H1 (cell line): ENCODE results near the gene RHOU. TPM values are rescaled to one million over a fixed set of nuclear protein-coding genes. Genes with fewer than 3 reads are reported as not detected.

Experiments
- RBBP5 ChIP-seq: IDR thresholded peaks from 2 replicates; pipeline ENCODE4 v1.7.1; 2012; ENCODE audit warnings: low read depth, mild to moderate bottlenecking, inconsistent platforms, low read length, moderate library complexity, borderline replicate concordance
- RXRA ChIP-seq: IDR thresholded peaks from 2 replicates; pipeline ENCODE4 v1.6.1; 2011; ENCODE audit warnings: low read depth, mild to moderate bottlenecking, low read length, moderate library complexity; ENCODE audit not compliant: insufficient read depth
- polyA plus RNA-seq, 7 experiments: library from polyadenylated mRNA; depleted of rRNA in 3 of 7; stranded (reverse) in 5 of 7; unstranded in 2 of 7; fragments of >200 nt in 5 of 7; fragments of 200-250 nt in 2 of 7; gene quantifications; 1 replicate in 5 of 7; 2 replicates in 1 of 7; 4 replicates in 1 of 7; pipeline versions ENCODE4 v1.2.1 to v1.2.3, GENCODE V29; 2011 to 2013; ENCODE audit warnings: missing spikeins in 2 of 7, mixed read lengths in 2 of 7
- total RNA-seq: library from RNA; stranded (reverse); fragmentation: NEBNext Ultra II Directional; extraction: Animal tissue kit (Norgen Biotek cat#: 25700); gene quantifications from 2 replicates; pipeline ENCODE4 v1.2.1, GENCODE V29; 2021

Gene RHOU
- total and polyA plus RNA-seq, 2 of the 8 experiments (the other 6 are each of a cell fraction or from before 2014, with no cell fraction given) = 3.0 to 3.4 TPM

GRCh38 chr1:228739826-228740225, 4.5 kb downstream of the RHOU start (continued):
- TF ChIP-seq RXRA = no peak
- no peak for TF ChIP-seq RBBP5
- TF ChIP-seq, all 59 proteins: peak for 0
